Measurements from ENCODE around the gene CLECL1. TPM values are rescaled to one million over a fixed set of nuclear protein-coding genes. Genes with fewer than 3 reads are reported as not detected.

Gene CLECL1
- total RNA-seq, 1 donor from 2014 or later = 111 TPM

DNA sequence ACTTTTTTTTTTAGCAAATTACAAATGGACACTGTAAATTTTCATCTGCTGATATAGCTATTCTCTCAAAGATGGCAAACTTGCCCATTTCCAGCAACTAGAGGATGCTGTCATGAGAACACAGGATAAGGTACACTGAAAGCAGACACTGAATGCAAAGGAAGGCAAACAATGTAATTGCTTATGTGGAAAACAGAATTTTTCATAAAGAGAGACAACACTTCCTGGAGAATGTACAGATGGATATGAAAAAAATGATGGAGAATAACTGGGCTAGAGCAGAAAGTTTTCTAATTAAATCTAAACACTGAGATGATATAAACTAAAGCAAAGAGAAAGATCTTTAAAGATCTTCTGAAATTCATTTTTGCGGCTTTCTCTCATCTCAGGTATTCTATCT, 27.2 kb upstream of the CLECL1 start:
- ChIA-PET CTCF (interaction anchor here (3.8 to 17.3 kb wide), 2 partner anchors 10 to 39 kb away, joined by 53 to 451 read pairs; no protein-coding TSS in a partner anchor), POLR2A (interaction anchor here (0.6 to 5.7 kb wide), 19 partner anchors 10 to 307 kb away, joined by 3 to 45 read pairs (median 9); partner anchors contain the start of genes CLEC2D and CLECL1)
- peak overlapping the region; percentile 90 for H3K4me3 Mint-ChIP-seq
- H3K4me1 Mint-ChIP-seq = peaks cover 80% of the 10 kb centered on the region
- peak overlapping the region; percentile 93 for H3K27ac Mint-ChIP-seq
- peaks cover 41% of the 10 kb centered on the region for H3K36me3 Mint-ChIP-seq (ENCODE audit: low read depth)
- H3K9me3 Mint-ChIP-seq = no peaks in the 10 kb centered on the region
- no peaks in the 10 kb centered on the region for H3K27me3 Mint-ChIP-seq
- ATAC-seq (ENCODE audit: low read depth) (no peak), DNase-seq (no peak)
- intact Hi-C loops (cut with micrococcal nuclease) = loop anchor here (2.0 kb wide), 3 partner anchors 27 to 109 kb away; partner anchors contain the start of genes CLEC2B and CLECL1
- TF ChIP-seq, protein P1, sequence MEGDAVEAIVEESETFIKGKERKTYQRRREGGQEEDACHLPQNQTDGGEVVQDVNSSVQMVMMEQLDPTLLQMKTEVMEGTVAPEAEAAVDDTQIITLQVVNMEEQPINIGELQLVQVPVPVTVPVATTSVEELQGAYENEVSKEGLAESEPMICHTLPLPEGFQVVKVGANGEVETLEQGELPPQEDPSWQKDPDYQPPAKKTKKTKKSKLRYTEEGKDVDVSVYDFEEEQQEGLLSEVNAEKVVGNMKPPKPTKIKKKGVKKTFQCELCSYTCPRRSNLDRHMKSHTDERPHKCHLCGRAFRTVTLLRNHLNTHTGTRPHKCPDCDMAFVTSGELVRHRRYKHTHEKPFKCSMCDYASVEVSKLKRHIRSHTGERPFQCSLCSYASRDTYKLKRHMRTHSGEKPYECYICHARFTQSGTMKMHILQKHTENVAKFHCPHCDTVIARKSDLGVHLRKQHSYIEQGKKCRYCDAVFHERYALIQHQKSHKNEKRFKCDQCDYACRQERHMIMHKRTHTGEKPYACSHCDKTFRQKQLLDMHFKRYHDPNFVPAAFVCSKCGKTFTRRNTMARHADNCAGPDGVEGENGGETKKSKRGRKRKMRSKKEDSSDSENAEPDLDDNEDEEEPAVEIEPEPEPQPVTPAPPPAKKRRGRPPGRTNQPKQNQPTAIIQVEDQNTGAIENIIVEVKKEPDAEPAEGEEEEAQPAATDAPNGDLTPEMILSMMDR (IDR thresholded peaks at IDR 0.05) = no peak

DNA sequence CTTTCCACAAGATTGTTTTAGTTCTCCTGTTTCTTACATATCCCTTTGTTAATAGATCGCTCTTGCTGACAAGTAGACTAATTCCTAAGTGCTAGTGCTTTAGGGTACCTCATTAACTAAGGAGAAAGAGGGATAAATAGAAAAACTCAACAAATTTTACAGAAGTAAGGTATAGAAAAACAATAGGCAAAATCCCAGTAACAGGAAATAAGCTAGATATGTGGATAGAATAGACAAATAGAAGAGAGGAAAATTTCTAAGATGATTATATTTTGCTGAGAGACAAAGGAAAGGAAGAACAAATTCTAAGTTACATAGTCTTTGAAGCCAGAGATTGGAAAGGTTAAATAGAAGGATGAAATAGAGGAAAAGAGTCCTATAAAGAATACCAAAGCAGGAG, 26.8 kb upstream of the CLECL1 start:
- no peaks in the 10 kb centered on the region for H3K9me3 Mint-ChIP-seq
- H3K4me1 Mint-ChIP-seq = peaks cover 78% of the 10 kb centered on the region
- CTCF ChIA-PET = interaction anchor here (3.8 to 17.3 kb wide), 2 partner anchors 9 to 39 kb away, joined by 53 to 451 read pairs; no protein-coding TSS in a partner anchor
- ATAC-seq (ENCODE audit: low read depth) (no peak), DNase-seq (no peak)
- H3K27ac Mint-ChIP-seq = peak overlapping the region; percentile 93
- POLR2A ChIA-PET = interaction anchor here (0.6 to 5.7 kb wide), 14 partner anchors 10 to 170 kb away, joined by 3 to 45 read pairs (median 10); partner anchors contain the start of genes CLEC2D and CLECL1
- TF ChIP-seq, protein P1 (IDR thresholded peaks at IDR 0.05) = no peak
- peak overlapping the region; percentile 90 for H3K4me3 Mint-ChIP-seq
- peaks cover 45% of the 10 kb centered on the region for H3K36me3 Mint-ChIP-seq (ENCODE audit: low read depth)
- H3K27me3 Mint-ChIP-seq = no peaks in the 10 kb centered on the region
- intact Hi-C loops (cut with micrococcal nuclease) = loop anchor here (2.0 to 10.0 kb wide), 4 partner anchors 27 to 605 kb away; partner anchors contain the start of genes CLEC2B and CLECL1

DNA sequence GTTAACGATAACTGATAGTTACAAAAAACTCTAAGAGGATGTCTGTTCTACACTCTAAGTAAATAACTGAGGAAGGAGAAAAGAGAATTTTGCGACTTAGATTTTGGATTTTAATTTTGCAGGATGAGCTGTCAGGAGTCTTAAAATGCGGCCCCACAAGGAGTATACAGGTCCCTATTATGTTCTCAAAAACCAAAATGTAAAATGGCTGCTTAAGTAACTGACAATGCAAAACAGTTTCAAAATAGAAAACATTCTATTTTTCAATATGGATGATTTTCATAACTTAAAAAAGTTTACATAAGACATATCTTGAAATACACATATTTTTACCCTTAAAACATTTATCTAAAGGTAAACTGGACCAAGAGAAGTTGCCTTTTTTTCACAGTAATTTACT, 25.2 kb upstream of the CLECL1 start:
- POLR2A ChIA-PET = interaction anchor here (0.6 to 5.7 kb wide), 24 partner anchors 9 to 190 kb away, joined by 3 to 45 read pairs (median 5); partner anchors contain the start of genes CLEC2B, CLEC2D and CLECL1
- Mint-ChIP-seq H3K4me1 (peaks cover 72% of the 10 kb centered on the region), H3K9me3 (no peaks in the 10 kb centered on the region), H3K4me3 (peak overlapping the region; percentile 90), H3K36me3 (ENCODE audit: low read depth) (peaks cover 60% of the 10 kb centered on the region), H3K27ac (peak overlapping the region; percentile 94), H3K27me3 (no peaks in the 10 kb centered on the region)
- intact Hi-C loops (cut with micrococcal nuclease) = loop anchor here (10.0 kb wide), 1 partner anchor 607 kb away; no protein-coding TSS in a partner anchor
- CTCF ChIA-PET = interaction anchor here (1.0 to 17.3 kb wide), 7 partner anchors 8 to 167 kb away, joined by 4 to 451 read pairs (median 6); no protein-coding TSS in a partner anchor
- ATAC-seq (ENCODE audit: low read depth) (no peak), DNase-seq (no peak)
- TF ChIP-seq, protein P1 (IDR thresholded peaks at IDR 0.05) = no peak

DNA sequence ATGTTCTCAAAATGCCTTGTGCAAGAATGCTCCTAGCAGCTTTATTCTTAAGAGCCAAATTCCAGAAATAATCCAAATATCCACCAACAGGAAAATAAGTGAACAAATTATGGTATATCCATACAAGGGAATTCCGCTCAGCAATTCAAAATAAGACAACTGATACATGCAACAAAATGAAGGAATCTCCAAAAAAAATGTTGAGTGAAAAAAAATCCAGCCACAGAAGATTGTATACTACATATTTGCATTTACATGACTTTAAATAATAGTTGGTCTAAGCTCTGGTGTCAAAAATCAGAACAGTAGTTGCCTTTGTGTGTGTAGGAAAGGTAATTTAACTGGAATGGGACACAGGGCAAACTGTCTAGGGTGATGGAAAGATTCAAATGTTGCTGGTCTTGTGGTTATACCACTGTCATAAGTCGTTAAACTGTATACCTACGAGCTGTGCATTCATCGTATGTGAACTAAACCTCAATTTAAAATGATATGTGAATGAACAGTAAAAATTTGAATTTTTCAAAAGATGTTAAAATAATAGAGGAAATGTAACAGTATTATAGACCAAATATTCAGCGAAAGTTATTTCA, 24.6 kb upstream of the CLECL1 start:
- ATAC-seq (ENCODE audit: low read depth) = no peak
- no peak for DNase-seq
- CTCF ChIA-PET = interaction anchor here (1.1 to 17.3 kb wide), 3 partner anchors 9 to 41 kb away, joined by 4 to 451 read pairs (median 6); no protein-coding TSS in a partner anchor
- Mint-ChIP-seq H3K27ac (peak overlapping the region; percentile 94), H3K4me1 (peaks cover 75% of the 10 kb centered on the region), H3K36me3 (ENCODE audit: low read depth) (peaks cover 66% of the 10 kb centered on the region), H3K9me3 (no peaks in the 10 kb centered on the region), H3K27me3 (no peaks in the 10 kb centered on the region), H3K4me3 (peak overlapping the region; percentile 90)
- intact Hi-C loops (cut with micrococcal nuclease) = loop anchor here (10.0 kb wide), 1 partner anchor 607 kb away; no protein-coding TSS in a partner anchor
- POLR2A ChIA-PET = interaction anchor here (0.6 to 5.7 kb wide), 8 partner anchors 25 to 110 kb away, joined by 3 to 45 read pairs (median 10); partner anchors contain the start of genes CLEC2B and CLECL1
- TF ChIP-seq, protein P1 (IDR thresholded peaks at IDR 0.05) = no peak

DNA sequence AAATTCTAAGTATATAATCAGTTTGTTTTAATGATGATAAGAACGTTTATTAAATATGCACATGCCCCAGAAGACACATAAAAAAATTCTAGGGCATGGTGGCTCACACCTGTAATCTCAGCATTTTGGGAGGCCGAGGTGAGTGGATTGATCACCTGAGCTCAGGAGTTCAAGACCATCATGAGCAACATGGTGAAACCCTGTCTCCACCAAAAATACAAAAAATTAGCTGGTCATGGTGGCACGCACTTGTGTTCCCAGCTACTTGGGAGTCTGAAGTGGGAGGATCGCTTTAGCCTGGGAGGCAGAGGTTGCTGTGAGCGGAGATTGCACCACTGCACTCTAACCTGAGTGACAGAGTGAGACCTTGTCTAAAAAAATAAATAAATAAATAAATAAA, 23.8 kb upstream of the CLECL1 start:
- intact Hi-C loops (cut with micrococcal nuclease) = loop anchor here (10.0 kb wide), 1 partner anchor 608 kb away; no protein-coding TSS in a partner anchor
- POLR2A ChIA-PET = interaction anchor here (0.7 to 2.4 kb wide), 2 partner anchors 109 to 111 kb away, joined by 3 to 16 read pairs; partner anchors contain the start of gene CLEC2B

More for the DNA sequence above, 23.8 kb upstream of the CLECL1 start:
- TF ChIP-seq, protein P1 (IDR thresholded peaks at IDR 0.05) = no peak
- CTCF ChIA-PET = interaction anchor here (1.1 to 17.3 kb wide), 2 partner anchors 14 to 42 kb away, joined by 4 to 451 read pairs; no protein-coding TSS in a partner anchor
- DNase-seq (no peak), ATAC-seq (ENCODE audit: low read depth) (no peak)
- peak overlapping the region; percentile 62 for H3K4me3 Mint-ChIP-seq
- peak overlapping the region; percentile 46 for H3K27ac Mint-ChIP-seq
- peaks cover 69% of the 10 kb centered on the region for H3K4me1 Mint-ChIP-seq
- peaks cover 69% of the 10 kb centered on the region for H3K36me3 Mint-ChIP-seq (ENCODE audit: low read depth)
- H3K27me3 Mint-ChIP-seq = no peaks in the 10 kb centered on the region
- no peaks in the 10 kb centered on the region for H3K9me3 Mint-ChIP-seq

All from activated B cell treated with CpG ODN at 0.5 μM for 24 hours (primary cell).